ENCODE data around the gene SEC16A.

- TF ChIP-seq CTCF (IDR thresholded peaks at IDR 0.05), result no peak
- no peak for TF ChIP-seq POLR2A (IDR thresholded peaks at IDR 0.05)
Observed at GRCh38 chr9:136513191-136513590, 30.4 kb upstream of the SEC16A start.

Measured in thyroid gland (tissue), 4 donors.